Mesothelial cell of epicardium (in vitro differentiated cells): ENCODE data around the gene GUCY2F. TPM values are rescaled to one million over a fixed set of nuclear protein-coding genes. Genes with fewer than 3 reads are reported as not detected.

Source experiments
- DNase-seq, 2 experiments: peaks; one replicate each; pipeline ENCODE4 v3.0.0; 2021; ENCODE audit warnings: low spot score in 2 of 2; ENCODE audit not compliant: unreplicated experiment in 2 of 2
- H3K27ac Mint-ChIP-seq: 2 replicates; pipeline ENCODE4 v1.8.0; 2021; ENCODE audit warnings: mixed read lengths
- H3K27me3 Mint-ChIP-seq: 2 replicates; pipeline ENCODE4 v1.8.0; 2021; ENCODE audit warnings: low read depth, mixed read lengths
- H3K36me3 Mint-ChIP-seq: 2 replicates; pipeline ENCODE4 v1.8.0; 2021; ENCODE audit warnings: mixed read lengths
- H3K4me1 Mint-ChIP-seq: 2 replicates; pipeline ENCODE4 v1.8.0; 2021; ENCODE audit warnings: mixed read lengths
- H3K4me3 Mint-ChIP-seq: 2 replicates; pipeline ENCODE4 v1.8.0; 2021; ENCODE audit warnings: mild to moderate bottlenecking, moderate library complexity, mixed read lengths
- H3K9me3 Mint-ChIP-seq: 2 replicates; pipeline ENCODE4 v1.8.0; 2021; ENCODE audit warnings: mixed read lengths
- CTCF ChIP-seq: fragments of 200-600 bp; sonication (generic); IDR thresholded peaks from one replicate; pipeline ENCODE4 v1.5.0; 2021; ENCODE audit warnings: antibody characterized with exemption; ENCODE audit not compliant: unreplicated experiment
- total RNA-seq: library from RNA; stranded (reverse); gene quantifications from 3 replicates; pipeline ENCODE4 v1.2.1, GENCODE V29; 2021

Gene GUCY2F
- total RNA-seq, 1 donor from 2014 or later: not detected

- peaks cover 11% of the 10 kb centered on the region for H3K27me3 Mint-ChIP-seq
- DNase-seq: no peak
- H3K9me3 Mint-ChIP-seq: no peaks in the 10 kb centered on the region
- no peak for TF ChIP-seq CTCF
- H3K27ac Mint-ChIP-seq: no peak overlapping the region
- no peaks in the 10 kb centered on the region for H3K4me1 Mint-ChIP-seq
- H3K36me3 Mint-ChIP-seq: no peaks in the 10 kb centered on the region
- no peak overlapping the region for H3K4me3 Mint-ChIP-seq
Measured at GRCh38 chrX:109489174-109489573, 7.3 kb upstream of the GUCY2F start.

GRCh38 chrX:109487640-109488039, 5.8 kb upstream of the GUCY2F start:
- H3K27me3 Mint-ChIP-seq: peaks cover 8% of the 10 kb centered on the region
- no peak for DNase-seq
- no peaks in the 10 kb centered on the region for H3K36me3 Mint-ChIP-seq
- H3K27ac Mint-ChIP-seq: no peak overlapping the region
- no peak for TF ChIP-seq CTCF
- no peak overlapping the region for H3K4me3 Mint-ChIP-seq
- H3K4me1 Mint-ChIP-seq: no peaks in the 10 kb centered on the region
- no peaks in the 10 kb centered on the region for H3K9me3 Mint-ChIP-seq

GRCh38 chrX:109485470-109486340, 3.8 kb upstream of the GUCY2F start:
- Mint-ChIP-seq H3K27me3 (peaks cover 15% of the 10 kb centered on the region), H3K27ac (no peak overlapping the region), H3K4me3 (no peak overlapping the region), H3K9me3 (no peaks in the 10 kb centered on the region), H3K4me1 (peaks cover 7% of the 10 kb centered on the region), H3K36me3 (no peaks in the 10 kb centered on the region)
- TF ChIP-seq CTCF: peak; percentile 98
- peak; percentile 44 to 74 for DNase-seq

- Mint-ChIP-seq H3K36me3 (no peaks in the 10 kb centered on the region), H3K4me1 (peaks cover 7% of the 10 kb centered on the region), H3K27me3 (peaks cover 15% of the 10 kb centered on the region), H3K27ac (no peak overlapping the region), H3K4me3 (no peak overlapping the region), H3K9me3 (no peaks in the 10 kb centered on the region)
- TF ChIP-seq CTCF: no peak
- DNase-seq: no peak
Measured at GRCh38 chrX:109484886-109485285, 3.0 kb upstream of the GUCY2F start.

- Mint-ChIP-seq H3K9me3 (no peaks in the 10 kb centered on the region), H3K4me1 (peaks cover 8% of the 10 kb centered on the region), H3K36me3 (no peaks in the 10 kb centered on the region), H3K27ac (no peak overlapping the region), H3K4me3 (no peak overlapping the region), H3K27me3 (peaks cover 6% of the 10 kb centered on the region)
- peak; percentile 27 to 67 for DNase-seq
- peak; percentile 84 for TF ChIP-seq CTCF
Measured at GRCh38 chrX:109475174-109475891, 6.6 kb downstream of the GUCY2F start.
